Esophagus muscularis mucosa (tissue), 4 donors: ENCODE data around the gene ZNF8. TPM values are rescaled to one million over a fixed set of nuclear protein-coding genes. Genes with fewer than 3 reads are reported as not detected.

ENCODE experiments used
- DNase-seq: peaks from one replicate; pipeline ENCODE4 v3.0.0-alpha.2; 2017; ENCODE audit errors: extremely low spot score
- H3K27ac ChIP-seq, 4 donors: fragments of 200-600 bp; sonication (generic); replicated peaks in 1 of 4; 1 replicate in 3 of 4; 2 replicates in 1 of 4; pipeline ENCODE4 v1.5.1; 2016 to 2019; ENCODE audit warnings: mild to moderate bottlenecking in 1 of 4
- H3K27me3 ChIP-seq, 4 donors: fragments of 200-600 bp; sonication (generic); one replicate each; pipeline versions ENCODE4 v1.5.1 to v1.6.0; 2016 to 2019
- H3K36me3 ChIP-seq, 4 donors: fragments of 200-600 bp; sonication (generic); one replicate each; pipeline ENCODE4 v1.5.1; 2016 to 2019
- H3K4me1 ChIP-seq, 4 donors: fragments of 200-600 bp; sonication (generic); one replicate each; pipeline ENCODE4 v1.5.1; 2016 to 2019
- H3K4me3 ChIP-seq, 4 donors: fragments of 200-600 bp; sonication (generic); 1 replicate in 2 of 4; 2 replicates in 2 of 4; pipeline ENCODE4 v1.5.1; 2016 to 2019; ENCODE audit warnings: mild to moderate bottlenecking in 4 of 4, moderate library complexity in 1 of 4
- H3K9me3 ChIP-seq, 4 donors: fragments of 200-600 bp; sonication (generic); 1 replicate in 3 of 4; 2 replicates in 1 of 4; pipeline ENCODE4 v1.5.1; 2016 to 2019
- CTCF ChIP-seq, 3 experiments: fragments of 200-600 bp in 2 of 3; fragments of 450-650 bp in 1 of 3; sonication (generic) in 2 of 3; IDR thresholded peaks; one replicate each; pipeline ENCODE4 v1.5.1; 2017 to 2019; ENCODE audit warnings: antibody characterized with exemption in 3 of 3, mild to moderate bottlenecking in 2 of 3, moderate library complexity in 1 of 3
- EP300 ChIP-seq: sonication (generic); formaldehyde crosslinking; IDR thresholded peaks from one replicate; pipeline ENCODE4 v1.6.1; 2017; ENCODE audit warnings: antibody characterized with exemption
- POLR2A ChIP-seq: fragments of 450-650 bp; IDR thresholded peaks from one replicate; pipeline ENCODE4 v1.6.1; 2017; ENCODE audit warnings: antibody characterized with exemption, moderate library complexity, mild to moderate bottlenecking, low read depth
- POLR2AphosphoS5 ChIP-seq, 2 donors: sonication (generic); formaldehyde crosslinking; IDR thresholded peaks; one replicate each; pipeline ENCODE4 v1.6.1; 2017; ENCODE audit warnings: antibody characterized with exemption in 2 of 2
- WGBS: methylation state at CpG from one replicate; pipeline ENCODE4 v1.1.5; 2018; 5-methylcytosine and 5-hydroxymethylcytosine counted together
- intact Hi-C: fragments of 100-400 bp; cut with DNase I; formaldehyde crosslinking; loops from one replicate; pipeline ENCODE4 v1.15.1; 2023
- total RNA-seq, 4 donors: library from RNA; depleted of rRNA; stranded (reverse); fragments of >200 nt; gene quantifications; one replicate each; pipeline versions ENCODE4 v1.1.0 to v1.2.1, GENCODE V29; 2016

Gene ZNF8
- total RNA-seq = 10 to 100 TPM in 2 of 4 donors, 1 to 10 TPM in 2; 8.1 to 12.3 (median 10.3) TPM

- intact Hi-C loops = loop anchor here (10.0 kb wide), 1 partner anchor 94 kb away; the partner anchor contains the start of gene ZNF274
- 0% methylated on average over 11 of the region's 42 CpGs for WGBS
- peak; percentile 99 for DNase-seq
- H3K27me3 ChIP-seq = no peaks in the 10 kb centered on the region
- peaks cover 0 to 38% (median 18%) of the 10 kb centered on the region in 4 donors for H3K36me3 ChIP-seq
- H3K27ac ChIP-seq = peak within 1 kb of the TSS; percentile 86 to 94 (median 90)
- H3K4me3 ChIP-seq = peak within 1 kb of the TSS; percentile 78 to 90 (median 84)
- peaks cover 0 to 34% (median 25%) of the 10 kb centered on the region in 4 donors for H3K9me3 ChIP-seq
- TF ChIP-seq EP300 = no peak
- TF ChIP-seq POLR2A = no peak
- TF ChIP-seq CTCF (IDR thresholded peaks at IDR 0.05) = peak in 1 of 3 experiments; percentile 35
- peak; percentile 92 for TF ChIP-seq POLR2AphosphoS5 (IDR thresholded peaks at IDR 0.05)
- peaks cover 15 to 35% (median 28%) of the 10 kb centered on the region in 4 donors for H3K4me1 ChIP-seq
Observed at GRCh38 chr19:58278541-58279041, at the start of gene ZNF8. Gene ZNF8, plus strand, starts transcription at chr19:58278955. Its CDS starts 127 bp downstream, at chr19:58279082.

GRCh38 chr19:58229255-58229639 is 49.5 kb upstream of the ZNF8 start:
- WGBS = 9% methylated on average over 7 of the region's 13 CpGs
- Histone ChIP-seq H3K27me3 (no peaks in the 10 kb centered on the region), H3K9me3 (peaks cover 2 to 52% (median 30%) of the 10 kb centered on the region in 4 donors), H3K4me3 (peak overlapping the region; percentile 76 to 86 (median 79)), H3K4me1 (peaks cover 17 to 20% (median 17%) of the 10 kb centered on the region in 4 donors), H3K36me3 (peaks cover 45 to 48% (median 45%) of the 10 kb centered on the region in 4 donors), H3K27ac (peak overlapping the region; percentile 76 to 86 (median 82))
- DNase-seq = no peak
- no peak for TF ChIP-seq POLR2A
- TF ChIP-seq POLR2AphosphoS5 (IDR thresholded peaks at IDR 0.05) = no peak
- TF ChIP-seq CTCF (IDR thresholded peaks at IDR 0.05) = no peak
- no peak for TF ChIP-seq EP300
- intact Hi-C loops = no loop called here

- H3K36me3 ChIP-seq = peaks cover 69 to 100% (median 89%) of the 10 kb centered on the region in 4 donors
- 89% methylated on average over 10 of the region's 10 CpGs for WGBS
- TF ChIP-seq CTCF (IDR thresholded peaks at IDR 0.05) = no peak
- TF ChIP-seq POLR2AphosphoS5 (IDR thresholded peaks at IDR 0.05) = no peak
- no peak for TF ChIP-seq EP300
- no peak for TF ChIP-seq POLR2A
Observed at GRCh38 chr19:58237324-58237723, 41.4 kb upstream of the ZNF8 start.

GRCh38 chr19:58243351-58243750 is 35.4 kb upstream of the ZNF8 start:
- no peak for DNase-seq
- Histone ChIP-seq H3K36me3 (peaks cover 86 to 100% (median 95%) of the 10 kb centered on the region in 4 donors), H3K9me3 (peaks cover 18 to 100% (median 100%) of the 10 kb centered on the region in 4 donors), H3K27ac (no peak overlapping the region), H3K4me3 (no peak overlapping the region), H3K4me1 (no peaks in the 10 kb centered on the region), H3K27me3 (no peaks in the 10 kb centered on the region)
- 96% methylated on average over 6 of the region's 6 CpGs for WGBS
- intact Hi-C loops = no loop called here
- no peak for TF ChIP-seq EP300
- no peak for TF ChIP-seq POLR2A
- no peak for TF ChIP-seq CTCF (IDR thresholded peaks at IDR 0.05)
- TF ChIP-seq POLR2AphosphoS5 (IDR thresholded peaks at IDR 0.05) = no peak

More at GRCh38 chr19:58237324-58237723, 41.4 kb upstream of the ZNF8 start:
- Histone ChIP-seq H3K27ac (no peak overlapping the region), H3K27me3 (no peaks in the 10 kb centered on the region), H3K4me3 (no peak overlapping the region), H3K4me1 (no peaks in the 10 kb centered on the region), H3K9me3 (peaks cover 9 to 97% (median 91%) of the 10 kb centered on the region in 4 donors)
- DNase-seq = no peak
- intact Hi-C loops = no loop called here
